Measurements from ENCODE around the gene ZNF785.

GRCh38 chr16:30557707-30557956 is 27.9 kb downstream of the ZNF785 start:
- TF ChIP-seq GATA3 (IDR thresholded peaks at IDR 0.05; ENCODE audit: low read depth, low read length) (no peak), GATA2 (IDR thresholded peaks at IDR 0.05; ENCODE audit: low read depth, low read length) (no peak)

Measured in SH-SY5Y (cell line).